ENCODE data around the gene SPINT1.

The SPINT1 gene

GRCh38 chr15:40850576-40851112 lies 6.8 kb downstream of the SPINT1 start:
- no peak overlapping the region for H3K56ac ChIP-seq (ENCODE audit: low read length)
- H3K4ac ChIP-seq (ENCODE audit: low read depth, low read length), result no peak overlapping the region
- H3K79me2 ChIP-seq (ENCODE audit: control insufficient read depth, insufficient read depth, low read length), result peaks cover 23% of the 10 kb centered on the region
- no peak overlapping the region for H3K18ac ChIP-seq (ENCODE audit: low read length)
- H2BK120ac ChIP-seq (ENCODE audit: low read depth, low read length), result no peak overlapping the region
- H2BK15ac ChIP-seq (replicated peaks; ENCODE audit: low read depth), result no peak overlapping the region
- no peak overlapping the region for H4K5ac ChIP-seq (ENCODE audit: low read length)
- no peak overlapping the region for H3K4me3 ChIP-seq (ENCODE audit: low read length)
- H3K79me1 ChIP-seq (ENCODE audit: low read length), result peaks cover 20% of the 10 kb centered on the region
- H3K27ac ChIP-seq (ENCODE audit: low read depth, low read length), result no peak overlapping the region
- no peak overlapping the region for H3K23ac ChIP-seq (ENCODE audit: low read length)
- H2BK5ac ChIP-seq (ENCODE audit: low read length), result no peak overlapping the region
- H3K4me1 ChIP-seq (ENCODE audit: control insufficient read depth, low read depth, low read length), result peaks cover 15% of the 10 kb centered on the region
- H3K27me3 ChIP-seq (ENCODE audit: insufficient read depth, low read length, poor library complexity), result no peaks in the 10 kb centered on the region
- no peak for DNase-seq
- WGBS (ENCODE audit: extremely low coverage, insufficient coverage, low lambda C conversion rate), result no CpG with 5 or more reads among the region's 8 CpGs
- H3K4me2 ChIP-seq (ENCODE audit: low read length), result no peak overlapping the region
- H2AK5ac ChIP-seq (ENCODE audit: low read length), result no peak overlapping the region
- no peak overlapping the region for H3K9ac ChIP-seq (ENCODE audit: low read length)
- no peak overlapping the region for H4K8ac ChIP-seq (ENCODE audit: low read depth, low read length)
- peaks cover 5% of the 10 kb centered on the region for H3K36me3 ChIP-seq (ENCODE audit: control insufficient read depth, insufficient read depth, low read length)

GRCh38 chr15:40852529-40852928 lies 8.7 kb downstream of the SPINT1 start:
- Histone ChIP-seq H3K23ac (ENCODE audit: low read length) (no peak overlapping the region), H3K4me3 (ENCODE audit: low read length) (no peak overlapping the region), H2BK5ac (ENCODE audit: low read length) (no peak overlapping the region), H2AK5ac (ENCODE audit: low read length) (no peak overlapping the region), H3K4me1 (ENCODE audit: control insufficient read depth, low read depth, low read length) (peaks cover 2% of the 10 kb centered on the region), H3K4ac (ENCODE audit: low read depth, low read length) (no peak overlapping the region), H3K27ac (ENCODE audit: low read depth, low read length) (no peak overlapping the region), H2BK120ac (ENCODE audit: low read depth, low read length) (no peak overlapping the region), H4K8ac (ENCODE audit: low read depth, low read length) (no peak overlapping the region), H3K79me1 (ENCODE audit: low read length) (peaks cover 9% of the 10 kb centered on the region), H3K9ac (ENCODE audit: low read length) (no peak overlapping the region), H3K18ac (ENCODE audit: low read length) (no peak overlapping the region), H3K36me3 (ENCODE audit: control insufficient read depth, insufficient read depth, low read length) (peaks cover 9% of the 10 kb centered on the region), H2BK15ac (replicated peaks; ENCODE audit: low read depth) (no peak overlapping the region), H3K79me2 (ENCODE audit: control insufficient read depth, insufficient read depth, low read length) (peaks cover 9% of the 10 kb centered on the region), H3K56ac (ENCODE audit: low read length) (no peak overlapping the region), H4K5ac (ENCODE audit: low read length) (no peak overlapping the region), H3K4me2 (ENCODE audit: low read length) (no peak overlapping the region), H3K27me3 (ENCODE audit: insufficient read depth, low read length, poor library complexity) (no peaks in the 10 kb centered on the region)
- WGBS (ENCODE audit: extremely low coverage, insufficient coverage, low lambda C conversion rate), result no CpG with 5 or more reads among the region's 5 CpGs
- DNase-seq, result no peak

- Histone ChIP-seq H3K4me2 (ENCODE audit: low read length) (no peak overlapping the region), H3K4me3 (ENCODE audit: low read length) (no peak overlapping the region), H3K27me3 (ENCODE audit: insufficient read depth, low read length, poor library complexity) (no peaks in the 10 kb centered on the region), H3K9ac (ENCODE audit: low read length) (no peak overlapping the region), H3K79me2 (ENCODE audit: control insufficient read depth, insufficient read depth, low read length) (peaks cover 2% of the 10 kb centered on the region), H2AK5ac (ENCODE audit: low read length) (no peak overlapping the region), H3K23ac (ENCODE audit: low read length) (no peak overlapping the region), H3K56ac (ENCODE audit: low read length) (no peak overlapping the region), H2BK5ac (ENCODE audit: low read length) (no peak overlapping the region), H4K8ac (ENCODE audit: low read depth, low read length) (no peak overlapping the region), H3K18ac (ENCODE audit: low read length) (no peak overlapping the region), H3K4me1 (ENCODE audit: control insufficient read depth, low read depth, low read length) (no peaks in the 10 kb centered on the region), H2BK15ac (replicated peaks; ENCODE audit: low read depth) (no peak overlapping the region), H3K4ac (ENCODE audit: low read depth, low read length) (no peak overlapping the region), H3K27ac (ENCODE audit: low read depth, low read length) (no peak overlapping the region), H3K79me1 (ENCODE audit: low read length) (peaks cover 1% of the 10 kb centered on the region), H4K5ac (ENCODE audit: low read length) (no peak overlapping the region), H2BK120ac (ENCODE audit: low read depth, low read length) (no peak overlapping the region), H3K36me3 (ENCODE audit: control insufficient read depth, insufficient read depth, low read length) (peaks cover 8% of the 10 kb centered on the region)
- WGBS (ENCODE audit: extremely low coverage, insufficient coverage, low lambda C conversion rate), result no CpG with 5 or more reads among the region's 16 CpGs
- DNase-seq, result no peak
Observed at GRCh38 chr15:40853241-40853890, 9.5 kb downstream of the SPINT1 start.

GRCh38 chr15:40854161-40854560 lies 10.3 kb downstream of the SPINT1 start:
- Histone ChIP-seq H3K36me3 (ENCODE audit: control insufficient read depth, insufficient read depth, low read length) (peaks cover 8% of the 10 kb centered on the region), H3K4me1 (ENCODE audit: control insufficient read depth, low read depth, low read length) (no peaks in the 10 kb centered on the region), H3K4me3 (ENCODE audit: low read length) (no peak overlapping the region), H4K8ac (ENCODE audit: low read depth, low read length) (no peak overlapping the region), H3K79me2 (ENCODE audit: control insufficient read depth, insufficient read depth, low read length) (peaks cover 1% of the 10 kb centered on the region), H4K5ac (ENCODE audit: low read length) (no peak overlapping the region), H3K23ac (ENCODE audit: low read length) (no peak overlapping the region), H3K4ac (ENCODE audit: low read depth, low read length) (no peak overlapping the region), H3K4me2 (ENCODE audit: low read length) (no peak overlapping the region), H3K18ac (ENCODE audit: low read length) (no peak overlapping the region), H2BK15ac (replicated peaks; ENCODE audit: low read depth) (no peak overlapping the region), H2BK5ac (ENCODE audit: low read length) (no peak overlapping the region), H2BK120ac (ENCODE audit: low read depth, low read length) (no peak overlapping the region), H2AK5ac (ENCODE audit: low read length) (no peak overlapping the region), H3K9ac (ENCODE audit: low read length) (no peak overlapping the region), H3K79me1 (ENCODE audit: low read length) (peaks cover 1% of the 10 kb centered on the region), H3K27ac (ENCODE audit: low read depth, low read length) (no peak overlapping the region), H3K27me3 (ENCODE audit: insufficient read depth, low read length, poor library complexity) (no peaks in the 10 kb centered on the region), H3K56ac (ENCODE audit: low read length) (no peak overlapping the region)
- no CpG with 5 or more reads among the region's 10 CpGs for WGBS (ENCODE audit: extremely low coverage, insufficient coverage, low lambda C conversion rate)
- DNase-seq, result no peak

- H3K4me2 ChIP-seq (ENCODE audit: low read length), result no peak overlapping the region
- H3K79me2 ChIP-seq (ENCODE audit: control insufficient read depth, insufficient read depth, low read length), result no peaks in the 10 kb centered on the region
- no peak overlapping the region for H3K18ac ChIP-seq (ENCODE audit: low read length)
- H3K27ac ChIP-seq (ENCODE audit: low read depth, low read length), result no peak overlapping the region
- H3K36me3 ChIP-seq (ENCODE audit: control insufficient read depth, insufficient read depth, low read length), result peaks cover 8% of the 10 kb centered on the region
- H2BK5ac ChIP-seq (ENCODE audit: low read length), result no peak overlapping the region
- DNase-seq, result no peak
- no peak overlapping the region for H3K56ac ChIP-seq (ENCODE audit: low read length)
- no peak overlapping the region for H3K4ac ChIP-seq (ENCODE audit: low read depth, low read length)
- H2BK120ac ChIP-seq (ENCODE audit: low read depth, low read length), result no peak overlapping the region
- no peaks in the 10 kb centered on the region for H3K4me1 ChIP-seq (ENCODE audit: control insufficient read depth, low read depth, low read length)
- no peaks in the 10 kb centered on the region for H3K27me3 ChIP-seq (ENCODE audit: insufficient read depth, low read length, poor library complexity)
- no peak overlapping the region for H4K5ac ChIP-seq (ENCODE audit: low read length)
- H2BK15ac ChIP-seq (replicated peaks; ENCODE audit: low read depth), result no peak overlapping the region
- WGBS (ENCODE audit: extremely low coverage, insufficient coverage, low lambda C conversion rate), result no CpG with 5 or more reads among the region's 13 CpGs
- no peak overlapping the region for H3K4me3 ChIP-seq (ENCODE audit: low read length)
- no peak overlapping the region for H3K23ac ChIP-seq (ENCODE audit: low read length)
- no peaks in the 10 kb centered on the region for H3K79me1 ChIP-seq (ENCODE audit: low read length)
- no peak overlapping the region for H2AK5ac ChIP-seq (ENCODE audit: low read length)
- no peak overlapping the region for H3K9ac ChIP-seq (ENCODE audit: low read length)
- H4K8ac ChIP-seq (ENCODE audit: low read depth, low read length), result no peak overlapping the region
Observed at GRCh38 chr15:40855706-40856234, 11.9 kb downstream of the SPINT1 start.

Measured in mesendoderm (in vitro differentiated cells).